ENCODE data around the gene RDH5. TPM values are rescaled to one million over a fixed set of nuclear protein-coding genes. Genes with fewer than 3 reads are reported as not detected.

RDH5 gene
- total and polyA plus RNA-seq, 2 of the 4 experiments (the other 2 are of a cell fraction): 7.3 to 18.8 TPM

- intact Hi-C loops (cut with micrococcal nuclease) (loop anchor here (5.0 kb wide), 2 partner anchors 73 to 188 kb away; partner anchors contain the start of genes DGKA, ORMDL2 and SARNP), in situ Hi-C loops (cut with MboI; ENCODE audit: low sequenced_read_pairs) (no loop called here), dilution Hi-C loops (cut with HindIII; ENCODE audit: low sequenced_read_pairs, unreplicated experiment) (no loop called here)
- Histone ChIP-seq H3K56ac (ENCODE audit: extremely low read depth, insufficient read depth, low read length) (no peak overlapping the region), H4K20me1 (ENCODE audit: insufficient read depth, low read length) (peaks cover 7% of the 10 kb centered on the region), H3K23ac (ENCODE audit: low read depth, low read length) (peak overlapping the region; percentile 94), H2AK9ac (replicated peaks; ENCODE audit: low read depth, low read length, poor library complexity) (peak overlapping the region; percentile 7), H3K9me3 (ENCODE audit: control insufficient read depth, insufficient read depth, low read length) (no peaks in the 10 kb centered on the region), H3K4me1 (ENCODE audit: control insufficient read depth, insufficient read depth, low read length) (peaks cover 15% of the 10 kb centered on the region), H4K91ac (ENCODE audit: insufficient read depth, low read depth, low read length) (no peak overlapping the region), H4K8ac (ENCODE audit: low read depth in 2 of 2, low read length in 2 of 2) (no peak overlapping the region), H3K18ac (ENCODE audit: low read depth, low read length) (no peak overlapping the region), H2AK5ac (ENCODE audit: low read depth, low read length) (no peak overlapping the region), H3K27me3 (ENCODE audit: control insufficient read depth, insufficient read depth, low read length) (no peaks in the 10 kb centered on the region), H2BK120ac (ENCODE audit: low read depth, low read length) (no peak overlapping the region), H2BK5ac (ENCODE audit: low read depth, low read length, poor library complexity, severe bottlenecking) (no peak overlapping the region), H3K9me1 (ENCODE audit: insufficient read depth, low read length) (peaks cover 9% of the 10 kb centered on the region; the same call in 1 of the 2 replicates), H4K5ac (ENCODE audit: low read depth, low read length) (no peak overlapping the region), H2AFZ (replicated peaks; ENCODE audit: low read length, poor library complexity) (peak overlapping the region; percentile 92), H3K4me3 (ENCODE audit: insufficient read depth, low read depth, low read length) (peak overlapping the region; percentile 97), H3K36me3 (ENCODE audit: control insufficient read depth, insufficient read depth, low read length) (peaks cover 9% of the 10 kb centered on the region), H3K27ac (ENCODE audit: insufficient read depth, low read length) (0 out of 2 replicates have a peak overlapping the region, but pooled peaks have one; percentile 5), H3K79me1 (ENCODE audit: low read depth in 1 of 2, low read length in 2 of 2) (peaks cover 2 to 30% of the 10 kb centered on the region in 2 experiments; a peak in 2 of 4 replicates), H3K4ac (ENCODE audit: low read depth, low read length) (peak overlapping the region; percentile 14; the same call in 1 of the 2 replicates), H3K14ac (replicated peaks; ENCODE audit: low read depth, low read length) (peak overlapping the region; percentile 55; the same call in 1 of the 2 replicates), H3K9ac (ENCODE audit: low read depth, low read length) (peak overlapping the region; percentile 84), H2BK15ac (ENCODE audit: low read depth, low read length) (no peak overlapping the region), H3K4me2 (ENCODE audit: low read depth, low read length) (peak overlapping the region; percentile 99), H2BK20ac (ENCODE audit: low read depth, low read length) (no peak overlapping the region)
- ChIA-PET POLR2A (ENCODE audit: unreplicated experiment) (no interaction called here), CTCF (interaction anchor here (0.8 to 1.8 kb wide), 3 partner anchors 52 to 191 kb away, joined by 3 to 5 read pairs (median 3); no protein-coding TSS in a partner anchor)
- DNase-seq (no peak), ATAC-seq (ENCODE audit: low read depth) (peak; percentile 1; the same call in 1 of the 2 replicates)
- WGBS, 2 experiments (ENCODE audit: extremely low coverage in 2 of 2, insufficient read length in 1 of 2): 0% methylated on average over 1 of the region's 11 CpGs; no CpG with 5 or more reads in 1 of the 2 experiments
- TF ChIP-seq CHD1 (IDR thresholded peaks at IDR 0.05; ENCODE audit: low read depth, low read length) (no peak), RCOR1 (IDR thresholded peaks at IDR 0.05; ENCODE audit: insufficient replicate concordance, low read length) (no peak), RFX5 (IDR thresholded peaks at IDR 0.05; ENCODE audit: low read depth, low read length) (no peak), NFE2L2 (IDR thresholded peaks at IDR 0.05; ENCODE audit: low read depth, low read length) (no peak), SMC3 (IDR thresholded peaks at IDR 0.05; ENCODE audit: low read depth, low read length) (no peak), ELK1 (IDR thresholded peaks at IDR 0.05; ENCODE audit: borderline replicate concordance, low read depth, low read length) (no peak), MAFK (IDR thresholded peaks at IDR 0.05; ENCODE audit: low read depth, low read length) (no peak), CEBPB (IDR thresholded peaks at IDR 0.05; ENCODE audit: low read depth, low read length) (no peak), BHLHE40 (IDR thresholded peaks at IDR 0.05; ENCODE audit: low read depth, low read length) (no peak), POLR2A (IDR thresholded peaks at IDR 0.05; ENCODE audit: low read depth, low read length) (no peak), MXI1 (IDR thresholded peaks at IDR 0.05; ENCODE audit: borderline replicate concordance, low read depth, low read length) (no peak), CTCF (conservative IDR thresholded peaks at IDR 0.05; ENCODE audit: low read depth, low read length) (no peak)
- no TSS peak for BruUV-seq (replicated peaks)
Observed at GRCh38 chr12:55744340-55745030, 24.3 kb downstream of the RDH5 start.
